Epithelial cell of esophagus (primary cell): ENCODE data around the gene IRF2BP2.

Source experiments
- DNase-seq: peaks from one replicate; pipeline ENCODE4 v3.0.0; 2010; ENCODE audit warnings: low read depth
- H3K4me3 ChIP-seq: 2 replicates; pipeline ENCODE4 v1.5.1; 2011; ENCODE audit warnings: mild to moderate bottlenecking, low read length, control low read depth
- TF ChIP-seq, protein P1 (sequence below): IDR thresholded peaks from 2 replicates; pipeline ENCODE4 v1.5.1; 2011; ENCODE audit warnings: low read depth, mild to moderate bottlenecking, low read length, control low read depth, inconsistent platforms; ENCODE audit not compliant: insufficient read depth; ENCODE audit errors: missing control alignments

Gene IRF2BP2

DNA sequence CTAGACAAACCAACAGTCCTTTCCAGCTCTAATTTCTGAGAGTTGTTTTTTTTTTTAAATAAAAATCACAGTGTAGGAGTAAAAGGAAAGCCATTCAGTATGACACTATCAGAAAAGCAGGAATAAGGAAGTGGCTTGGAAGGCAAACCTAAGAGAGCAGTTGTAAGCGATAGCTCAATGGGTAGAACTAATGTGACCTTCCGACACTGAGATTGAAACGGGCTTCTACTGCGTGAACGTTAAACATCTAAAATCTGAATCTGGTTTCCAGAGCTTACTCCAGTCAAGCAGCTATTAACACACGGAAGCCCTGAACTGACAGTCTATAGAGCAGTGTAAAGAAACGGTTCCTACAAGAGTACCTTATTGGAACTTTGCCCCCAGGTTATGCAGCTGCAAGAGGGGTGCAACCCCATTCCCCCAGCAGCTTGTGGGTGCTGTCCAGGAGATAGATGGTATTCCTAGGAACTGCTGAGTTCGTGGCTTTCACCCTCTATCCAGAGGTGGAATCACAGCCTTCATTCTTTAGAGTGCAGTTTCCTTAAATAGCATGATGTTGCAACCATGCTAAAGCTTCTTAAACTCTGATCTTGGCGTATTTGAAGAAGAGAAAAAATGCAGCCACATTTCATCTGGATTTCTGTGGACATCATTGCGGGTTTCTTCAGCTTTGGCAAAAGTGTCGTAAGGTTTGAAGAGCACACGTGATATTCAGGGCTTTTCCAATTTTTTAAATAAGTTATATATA is 3.3 kb upstream of the IRF2BP2 start:
- DNase-seq, result peak; percentile 60
- TF ChIP-seq, protein P1, sequence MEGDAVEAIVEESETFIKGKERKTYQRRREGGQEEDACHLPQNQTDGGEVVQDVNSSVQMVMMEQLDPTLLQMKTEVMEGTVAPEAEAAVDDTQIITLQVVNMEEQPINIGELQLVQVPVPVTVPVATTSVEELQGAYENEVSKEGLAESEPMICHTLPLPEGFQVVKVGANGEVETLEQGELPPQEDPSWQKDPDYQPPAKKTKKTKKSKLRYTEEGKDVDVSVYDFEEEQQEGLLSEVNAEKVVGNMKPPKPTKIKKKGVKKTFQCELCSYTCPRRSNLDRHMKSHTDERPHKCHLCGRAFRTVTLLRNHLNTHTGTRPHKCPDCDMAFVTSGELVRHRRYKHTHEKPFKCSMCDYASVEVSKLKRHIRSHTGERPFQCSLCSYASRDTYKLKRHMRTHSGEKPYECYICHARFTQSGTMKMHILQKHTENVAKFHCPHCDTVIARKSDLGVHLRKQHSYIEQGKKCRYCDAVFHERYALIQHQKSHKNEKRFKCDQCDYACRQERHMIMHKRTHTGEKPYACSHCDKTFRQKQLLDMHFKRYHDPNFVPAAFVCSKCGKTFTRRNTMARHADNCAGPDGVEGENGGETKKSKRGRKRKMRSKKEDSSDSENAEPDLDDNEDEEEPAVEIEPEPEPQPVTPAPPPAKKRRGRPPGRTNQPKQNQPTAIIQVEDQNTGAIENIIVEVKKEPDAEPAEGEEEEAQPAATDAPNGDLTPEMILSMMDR, result no peak
- H3K4me3 ChIP-seq, result peak overlapping the region; percentile 23

DNA sequence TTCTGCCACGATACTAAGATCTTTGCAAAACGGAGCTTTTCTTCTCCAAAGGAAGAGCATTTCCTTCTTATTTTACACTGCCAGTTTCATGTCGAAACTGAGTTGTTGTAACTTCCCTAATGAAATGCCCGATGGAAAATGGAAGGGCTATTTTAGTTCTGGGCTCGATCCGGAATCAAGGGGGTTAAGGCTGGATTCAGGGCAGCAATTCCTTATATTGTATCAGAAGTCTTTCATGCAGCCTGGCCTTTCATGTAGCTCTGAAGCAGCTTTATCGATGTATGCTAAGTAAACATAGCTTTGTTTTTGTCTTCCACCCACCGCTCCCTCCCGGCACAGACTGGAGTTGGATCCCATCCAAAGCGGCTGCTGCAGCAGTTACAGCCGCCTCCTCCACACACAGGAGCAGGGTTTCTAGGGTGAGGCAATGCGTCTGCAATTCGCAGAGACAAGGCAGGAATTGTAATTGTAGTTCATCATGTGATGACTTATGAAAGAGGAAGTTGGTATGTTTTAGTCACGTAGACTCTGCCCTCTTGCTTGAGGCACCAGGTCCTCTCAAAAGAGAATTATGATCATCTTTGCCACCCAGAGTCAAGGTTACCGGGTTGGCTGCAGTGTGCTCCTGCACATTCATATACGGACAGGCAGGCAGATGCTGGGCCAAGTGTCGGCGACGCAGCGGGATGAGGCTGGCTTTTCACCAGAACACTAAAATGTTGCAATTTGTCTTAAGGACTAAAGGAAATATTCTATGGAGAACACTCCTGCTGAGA is 2.6 kb upstream of the IRF2BP2 start:
- TF ChIP-seq, protein P1, result no peak
- H3K4me3 ChIP-seq, result peak overlapping the region; percentile 23
- peak; percentile 99 for DNase-seq

DNA sequence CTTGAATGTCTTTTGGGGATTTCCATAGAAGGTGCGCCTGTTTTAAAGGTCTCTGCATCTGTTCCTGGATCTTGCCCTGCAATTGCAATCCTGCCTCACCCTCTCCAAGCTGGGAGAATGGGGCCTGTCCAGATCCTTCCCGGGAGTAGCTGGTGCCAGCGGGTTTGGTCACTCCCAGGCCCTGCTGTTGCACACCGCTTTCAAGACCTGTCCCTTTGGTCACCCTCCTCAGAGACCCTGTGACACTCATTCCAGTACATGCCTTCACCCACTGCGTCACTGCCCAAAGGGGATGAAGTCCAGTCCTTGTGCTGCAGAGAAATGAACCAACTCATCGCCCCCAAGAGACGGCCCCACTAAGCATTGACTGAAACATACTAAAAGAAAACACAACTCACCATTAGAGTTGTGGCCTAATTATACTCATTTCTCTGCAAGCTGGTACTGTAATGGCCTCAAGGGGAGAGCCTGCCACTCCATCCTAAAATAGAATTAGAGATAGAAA is 1.9 kb upstream of the IRF2BP2 start:
- DNase-seq, result no peak
- no peak overlapping the region for H3K4me3 ChIP-seq
- TF ChIP-seq, protein P1, result no peak

DNA sequence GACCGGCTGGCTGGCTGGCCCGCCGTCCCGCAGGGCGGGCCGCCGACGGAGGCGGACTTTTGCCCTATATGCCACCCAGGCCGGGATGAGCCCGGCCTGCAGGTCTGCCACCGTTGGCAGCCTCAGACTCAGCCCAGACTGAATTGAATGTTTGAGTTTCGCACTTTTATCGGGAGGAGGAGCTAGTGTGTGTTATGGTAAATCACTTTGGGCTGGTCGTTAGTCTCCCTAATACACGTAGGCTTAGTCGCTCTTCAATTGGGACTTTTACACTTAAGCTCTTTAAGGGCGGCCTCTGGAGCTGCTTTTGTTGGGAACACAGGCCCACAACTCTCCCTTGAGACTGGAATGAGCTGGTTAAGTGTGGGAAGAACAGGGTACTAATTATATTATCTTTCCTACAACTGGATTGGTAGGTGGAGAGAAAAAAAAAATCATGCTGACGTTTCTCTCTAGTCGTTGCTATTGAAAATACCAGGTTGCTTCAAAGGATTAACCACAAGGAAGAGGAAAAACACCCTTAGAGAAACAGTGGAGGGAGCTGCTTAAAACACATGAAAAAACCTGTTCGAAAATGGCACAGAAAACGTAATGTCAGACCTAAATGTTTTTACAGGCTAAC is 1.4 kb upstream of the IRF2BP2 start:
- peak overlapping the region; percentile 22 for H3K4me3 ChIP-seq
- peak; percentile 92 for DNase-seq
- TF ChIP-seq, protein P1, result peak; percentile 24

DNA sequence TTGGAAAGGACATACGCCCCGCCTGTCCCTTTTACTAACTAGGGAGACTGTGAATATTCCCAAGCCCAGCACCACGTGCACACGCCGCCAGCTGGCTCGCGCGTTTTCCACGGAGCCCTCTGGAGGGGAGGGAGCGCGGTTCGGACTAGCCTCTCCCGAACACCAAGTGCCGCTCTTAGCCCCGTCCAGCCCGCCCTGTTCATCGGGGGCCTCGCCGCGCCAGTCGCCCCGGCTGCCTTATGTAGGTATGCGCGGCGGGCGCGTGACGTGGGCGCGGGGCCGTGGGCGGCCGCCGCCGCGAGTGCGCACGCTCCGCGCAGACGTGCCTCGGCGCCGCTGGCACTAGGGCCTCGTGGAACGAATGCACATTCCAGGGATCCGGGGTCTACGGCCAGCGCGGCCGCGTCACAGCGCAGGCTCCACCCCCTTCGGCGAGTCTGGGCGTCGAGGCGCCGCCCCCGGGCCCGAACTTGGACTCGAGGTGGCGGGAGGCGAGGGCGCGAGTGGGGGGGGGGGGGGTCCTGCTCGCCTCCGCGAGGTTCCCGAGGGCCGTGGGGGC is 767 bp upstream of the IRF2BP2 start:
- DNase-seq, result peak; percentile 92
- TF ChIP-seq, protein P1, result peak; percentile 11

DNA sequence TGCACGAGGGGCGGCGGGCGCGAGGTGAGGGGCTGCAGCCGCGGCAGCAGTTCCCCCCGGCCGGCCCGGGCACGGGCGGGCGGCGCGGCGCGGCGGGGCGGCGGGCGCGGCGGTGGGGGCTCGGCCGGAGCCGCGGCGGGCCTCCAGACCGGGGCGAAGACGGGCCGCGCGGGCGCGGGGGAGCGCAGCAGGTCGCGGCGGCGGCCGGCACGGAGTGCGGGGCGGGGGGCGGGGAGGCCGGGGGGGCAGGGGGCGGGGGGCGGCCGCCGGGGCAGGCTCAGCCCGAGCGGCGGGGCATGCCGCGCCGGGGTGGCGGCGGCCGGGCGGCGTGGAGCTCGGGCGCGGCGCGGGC is 311 bp downstream of the IRF2BP2 start:
- H3K4me3 ChIP-seq, result peak overlapping the region; percentile 17

More for the DNA sequence above, 767 bp upstream of the IRF2BP2 start:
- H3K4me3 ChIP-seq, result peak overlapping the region; percentile 58

More for the DNA sequence above, 311 bp downstream of the IRF2BP2 start:
- DNase-seq, result no peak
- TF ChIP-seq, protein P1, result no peak
